ENCODE results near the gene DCAF16. TPM values are rescaled to one million over a fixed set of nuclear protein-coding genes. Genes with fewer than 3 reads are reported as not detected.
"Not testable (repeated sequence)": the region's sequence is repeated elsewhere in the genome, so short reads cannot be mapped to it uniquely, and the experiment has no call there.

DCAF16 gene
- total RNA-seq = 10 to 100 TPM; 23.4 to 28.7 (median 26.3) TPM

GRCh38 chr4:17810260-17811077 is at the start of gene DCAF16, which contains the start of gene NCAPG:
TSS of gene DCAF16 (minus strand) at chr4:17810757. CDS start at chr4:17804141, 6,616 bp downstream.
TSS of gene NCAPG (plus strand) at chr4:17810979. CDS start at chr4:17811078, 99 bp downstream.
- H3K27ac ChIP-seq (replicated peaks in 1 of 4) = peak within 1 kb of the TSS; percentile 94 to 98 (median 97)
- 0% methylated on average over 38 of the region's 69 CpGs for WGBS
- peak; percentile 100 for DNase-seq (ENCODE audit: extremely low spot score)
- no peaks in the 10 kb centered on the region for H3K27me3 ChIP-seq
- H3K36me3 ChIP-seq = no peaks in the 10 kb centered on the region
- H3K4me3 ChIP-seq = peak within 1 kb of the TSS; percentile 72 to 91 (median 80)
- peaks cover 37 to 54% (median 48%) of the 10 kb centered on the region in 4 donors for H3K4me1 ChIP-seq
- peak; percentile 92 for TF ChIP-seq POLR2A (IDR thresholded peaks at IDR 0.05; ENCODE audit: low read depth)
- no peak for TF ChIP-seq EP300 (IDR thresholded peaks at IDR 0.05)
- TF ChIP-seq, protein P1, sequence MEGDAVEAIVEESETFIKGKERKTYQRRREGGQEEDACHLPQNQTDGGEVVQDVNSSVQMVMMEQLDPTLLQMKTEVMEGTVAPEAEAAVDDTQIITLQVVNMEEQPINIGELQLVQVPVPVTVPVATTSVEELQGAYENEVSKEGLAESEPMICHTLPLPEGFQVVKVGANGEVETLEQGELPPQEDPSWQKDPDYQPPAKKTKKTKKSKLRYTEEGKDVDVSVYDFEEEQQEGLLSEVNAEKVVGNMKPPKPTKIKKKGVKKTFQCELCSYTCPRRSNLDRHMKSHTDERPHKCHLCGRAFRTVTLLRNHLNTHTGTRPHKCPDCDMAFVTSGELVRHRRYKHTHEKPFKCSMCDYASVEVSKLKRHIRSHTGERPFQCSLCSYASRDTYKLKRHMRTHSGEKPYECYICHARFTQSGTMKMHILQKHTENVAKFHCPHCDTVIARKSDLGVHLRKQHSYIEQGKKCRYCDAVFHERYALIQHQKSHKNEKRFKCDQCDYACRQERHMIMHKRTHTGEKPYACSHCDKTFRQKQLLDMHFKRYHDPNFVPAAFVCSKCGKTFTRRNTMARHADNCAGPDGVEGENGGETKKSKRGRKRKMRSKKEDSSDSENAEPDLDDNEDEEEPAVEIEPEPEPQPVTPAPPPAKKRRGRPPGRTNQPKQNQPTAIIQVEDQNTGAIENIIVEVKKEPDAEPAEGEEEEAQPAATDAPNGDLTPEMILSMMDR (IDR thresholded peaks at IDR 0.05) = no peak
- TF ChIP-seq POLR2AphosphoS5 (IDR thresholded peaks at IDR 0.05) = peak; percentile 99 to 100
- no peaks in the 10 kb centered on the region for H3K9me3 ChIP-seq
- intact Hi-C loops (cut with DNase I) = loop anchor here (5.0 kb wide), 3 partner anchors 193 to 233 kb away; partner anchors contain the start of genes LAP3 and LCORL

GRCh38 chr4:17859793-17860406 is 49.3 kb upstream of the DCAF16 start:
- Histone ChIP-seq H3K4me1 (no peaks in the 10 kb centered on the region), H3K27me3 (no peaks in the 10 kb centered on the region), H3K9me3 (peaks cover 0 to 9% (median 3%) of the 10 kb centered on the region in 4 donors), H3K4me3 (no peak overlapping the region), H3K36me3 (no peaks in the 10 kb centered on the region), H3K27ac (replicated peaks in 1 of 4) (no peak overlapping the region)
- 92% methylated on average over 5 of the region's 5 CpGs for WGBS
- DNase-seq (ENCODE audit: extremely low spot score) = no peak
- intact Hi-C loops (cut with DNase I) = no loop called here
- TF ChIP-seq POLR2AphosphoS5 (IDR thresholded peaks at IDR 0.05) = no peak
- TF ChIP-seq EP300 (IDR thresholded peaks at IDR 0.05) = no peak

DNA sequence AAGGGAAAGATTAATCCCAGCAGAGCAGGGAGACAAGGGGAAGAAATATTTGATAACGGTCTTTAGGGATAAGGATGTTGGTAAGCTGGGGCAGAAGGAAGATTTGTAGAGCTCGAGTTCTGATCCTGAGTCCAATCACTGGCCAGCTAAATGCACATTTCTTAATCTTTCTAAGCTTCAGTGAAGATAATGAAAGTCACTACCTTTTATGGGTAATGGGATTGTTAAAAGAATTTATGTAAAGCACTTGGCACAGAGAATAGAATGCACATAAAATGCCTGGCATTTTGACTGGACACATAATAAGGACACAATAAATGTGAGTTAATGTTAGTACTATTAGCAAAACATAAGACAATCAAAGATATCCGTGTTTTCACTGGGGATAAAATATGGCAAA is 43.5 kb upstream of the DCAF16 start:
- Histone ChIP-seq H3K9me3 (no peaks in the 10 kb centered on the region), H3K4me1 (no peaks in the 10 kb centered on the region), H3K27me3 (no peaks in the 10 kb centered on the region), H3K4me3 (no peak overlapping the region), H3K27ac (replicated peaks in 1 of 4) (no peak overlapping the region), H3K36me3 (no peaks in the 10 kb centered on the region)
- no peak for TF ChIP-seq POLR2A (IDR thresholded peaks at IDR 0.05; ENCODE audit: low read depth)
- no peak for TF ChIP-seq EP300 (IDR thresholded peaks at IDR 0.05)
- TF ChIP-seq POLR2AphosphoS5 (IDR thresholded peaks at IDR 0.05) = no peak
- TF ChIP-seq, protein P1 (IDR thresholded peaks at IDR 0.05) = no peak
- intact Hi-C loops (cut with DNase I) = no loop called here
- WGBS = 79% methylated on average over 3 of the region's 3 CpGs
- no peak for DNase-seq (ENCODE audit: extremely low spot score)

DNA sequence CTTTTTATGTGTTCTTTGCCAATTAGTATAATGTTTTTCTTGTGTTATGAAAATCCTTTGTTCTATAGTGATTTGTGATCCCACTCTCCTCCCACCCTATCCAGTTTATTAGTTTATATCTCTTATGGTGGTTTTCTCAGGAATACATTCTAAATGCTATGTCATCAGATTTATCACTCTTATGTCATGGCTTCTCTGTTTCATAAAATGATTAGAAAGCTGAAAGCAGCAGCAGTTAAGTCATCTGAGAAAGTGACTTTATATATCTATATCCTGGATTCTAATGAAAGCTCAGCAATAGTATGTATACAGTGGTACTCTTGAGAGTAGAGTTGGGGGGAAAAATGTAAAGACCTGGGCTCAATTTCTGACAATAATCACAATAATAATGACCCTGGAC is 41.4 kb upstream of the DCAF16 start:
- no peaks in the 10 kb centered on the region for H3K4me1 ChIP-seq
- no peaks in the 10 kb centered on the region for H3K36me3 ChIP-seq
- DNase-seq (ENCODE audit: extremely low spot score) = no peak
- intact Hi-C loops (cut with DNase I) = no loop called here
- no peaks in the 10 kb centered on the region for H3K9me3 ChIP-seq
- H3K27me3 ChIP-seq = no peaks in the 10 kb centered on the region
- H3K4me3 ChIP-seq = no peak overlapping the region
- H3K27ac ChIP-seq (replicated peaks in 1 of 4) = no peak overlapping the region
- TF ChIP-seq POLR2A (IDR thresholded peaks at IDR 0.05; ENCODE audit: low read depth) (no peak), POLR2AphosphoS5 (IDR thresholded peaks at IDR 0.05) (no peak), EP300 (IDR thresholded peaks at IDR 0.05) (no peak)
- TF ChIP-seq, protein P1 (IDR thresholded peaks at IDR 0.05) = no peak

DNA sequence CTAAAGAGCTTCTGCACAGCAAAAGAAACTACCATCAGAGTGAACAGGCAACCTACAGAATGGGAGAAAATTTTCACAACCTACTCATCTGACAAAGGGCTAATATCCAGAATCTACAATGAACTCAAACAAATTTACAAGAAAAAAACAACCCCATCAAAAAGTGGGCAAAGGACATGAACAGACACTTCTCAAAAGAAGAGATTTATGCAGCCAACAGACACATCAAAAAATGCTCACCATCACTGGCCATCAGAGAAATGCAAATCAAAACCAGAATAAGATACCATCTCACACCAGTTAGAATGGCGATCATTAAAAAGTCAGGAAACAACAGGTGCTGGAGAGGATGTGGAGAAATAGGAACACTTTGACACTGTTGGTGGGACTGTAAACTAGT is 39.7 kb upstream of the DCAF16 start:
- H3K4me3 ChIP-seq; H3K36me3 ChIP-seq; H3K9me3 ChIP-seq; DNase-seq (ENCODE audit: extremely low spot score); H3K27me3 ChIP-seq; intact Hi-C loops (cut with DNase I); H3K27ac ChIP-seq (replicated peaks in 1 of 4); H3K4me1 ChIP-seq: not testable (repeated sequence)
- 100% methylated on average over 1 of the region's 1 CpG for WGBS

All from esophagus muscularis mucosa (tissue), 4 donors.